BJ (cell line): Measurements from ENCODE around the gene ZDHHC14. TPM values are rescaled to one million over a fixed set of nuclear protein-coding genes. Genes with fewer than 3 reads are reported as not detected.

Experiments
- CTCF ChIA-PET: fragments of 350-600 bp; formaldehyde crosslinking; extraction: SDS; loops from one replicate; lab custom pipeline; 2021; ENCODE audit warnings: antibody characterized with exemption, inconsistent platforms; lab: Yijun Ruan, JAX
- POLR2A ChIA-PET: fragments of 300-600 bp; sonication (Branson Sonifier 250); formaldehyde crosslinking; extraction: SDS; loops from one replicate; lab custom pipeline; 2021; ENCODE audit warnings: antibody characterized with exemption; lab: Charles Lee
- DNase-seq: peaks from one replicate; pipeline ENCODE4 v3.0.0-alpha.2; 2011; ENCODE audit warnings: low read depth
- H3K27me3 ChIP-seq: 2 replicates; pipeline ENCODE4 v1.6.0; 2011; ENCODE audit warnings: low read length; ENCODE audit not compliant: control insufficient read depth, insufficient read depth
- H3K36me3 ChIP-seq: 2 replicates; pipeline ENCODE4 v1.5.1; 2011; ENCODE audit warnings: low read length; ENCODE audit not compliant: control insufficient read depth, insufficient read depth
- H3K4me3 ChIP-seq: 2 replicates; pipeline ENCODE4 v1.5.1; 2011; ENCODE audit warnings: low read depth, mild to moderate bottlenecking, control low read depth, low read length
- polyA plus RNA-seq: library from polyadenylated mRNA; depleted of rRNA; stranded (reverse); fragments of >200 nt; gene quantifications from 2 replicates; pipeline ENCODE4 v1.2.3, GENCODE V29; 2011
- TF ChIP-seq, protein P1 (sequence below): IDR thresholded peaks from 2 replicates; pipeline ENCODE4 v1.5.1; 2011; ENCODE audit warnings: low read depth, mild to moderate bottlenecking, control low read depth, inconsistent platforms, low read length, moderate library complexity; ENCODE audit not compliant: insufficient read depth

The ZDHHC14 gene
- polyA plus RNA-seq, 1 experiment = 3.6 TPM

DNA sequence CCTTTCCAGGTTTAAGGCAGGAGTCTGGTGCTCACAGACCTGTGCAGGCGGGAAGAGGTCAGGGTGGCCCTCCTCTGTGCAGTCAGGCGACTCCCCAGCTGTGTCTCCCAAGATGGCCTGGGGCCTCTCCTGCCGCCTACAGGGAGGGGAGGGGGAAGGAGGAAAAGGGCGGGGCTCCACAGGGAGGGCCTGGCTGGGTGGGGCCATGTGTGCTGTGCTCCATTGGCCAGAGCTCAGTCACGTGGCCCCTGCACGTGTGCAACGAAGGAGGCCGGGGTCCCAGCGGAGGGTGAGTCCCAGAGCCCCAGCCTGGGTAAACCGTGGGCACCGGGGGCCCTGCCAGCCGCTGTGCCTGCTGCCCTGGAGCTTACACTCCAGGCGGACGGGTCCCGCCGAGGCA is 211.6 kb downstream of the ZDHHC14 start:
- H3K36me3 ChIP-seq = no peaks in the 10 kb centered on the region; the same call in 1 of the 2 replicates
- H3K4me3 ChIP-seq = no peak overlapping the region
- POLR2A ChIA-PET = no interaction called here
- TF ChIP-seq, protein P1, sequence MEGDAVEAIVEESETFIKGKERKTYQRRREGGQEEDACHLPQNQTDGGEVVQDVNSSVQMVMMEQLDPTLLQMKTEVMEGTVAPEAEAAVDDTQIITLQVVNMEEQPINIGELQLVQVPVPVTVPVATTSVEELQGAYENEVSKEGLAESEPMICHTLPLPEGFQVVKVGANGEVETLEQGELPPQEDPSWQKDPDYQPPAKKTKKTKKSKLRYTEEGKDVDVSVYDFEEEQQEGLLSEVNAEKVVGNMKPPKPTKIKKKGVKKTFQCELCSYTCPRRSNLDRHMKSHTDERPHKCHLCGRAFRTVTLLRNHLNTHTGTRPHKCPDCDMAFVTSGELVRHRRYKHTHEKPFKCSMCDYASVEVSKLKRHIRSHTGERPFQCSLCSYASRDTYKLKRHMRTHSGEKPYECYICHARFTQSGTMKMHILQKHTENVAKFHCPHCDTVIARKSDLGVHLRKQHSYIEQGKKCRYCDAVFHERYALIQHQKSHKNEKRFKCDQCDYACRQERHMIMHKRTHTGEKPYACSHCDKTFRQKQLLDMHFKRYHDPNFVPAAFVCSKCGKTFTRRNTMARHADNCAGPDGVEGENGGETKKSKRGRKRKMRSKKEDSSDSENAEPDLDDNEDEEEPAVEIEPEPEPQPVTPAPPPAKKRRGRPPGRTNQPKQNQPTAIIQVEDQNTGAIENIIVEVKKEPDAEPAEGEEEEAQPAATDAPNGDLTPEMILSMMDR = no peak
- no peak for DNase-seq
- no peaks in the 10 kb centered on the region for H3K27me3 ChIP-seq
- CTCF ChIA-PET = no interaction called here

DNA sequence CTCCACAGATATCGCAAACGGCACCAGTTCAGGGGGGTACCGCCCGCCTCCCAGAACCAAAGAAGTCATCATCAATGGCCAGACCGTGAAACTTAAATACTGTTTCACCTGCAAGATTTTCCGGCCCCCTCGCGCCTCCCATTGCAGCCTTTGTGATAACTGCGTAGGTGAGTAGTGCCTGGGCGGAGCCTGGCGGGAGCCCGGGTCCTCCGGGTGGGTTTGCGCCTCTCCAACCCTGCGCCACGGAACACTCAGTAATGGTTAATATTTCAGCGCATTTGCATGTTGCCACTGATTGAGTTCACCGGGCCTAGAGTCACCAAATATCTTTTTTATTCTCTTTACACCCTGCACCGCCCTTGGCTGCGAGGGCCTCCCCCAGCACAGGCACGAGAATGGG is 212.0 kb downstream of the ZDHHC14 start:
- H3K4me3 ChIP-seq = no peak overlapping the region
- H3K36me3 ChIP-seq = no peaks in the 10 kb centered on the region; the same call in 1 of the 2 replicates
- ChIA-PET CTCF (no interaction called here), POLR2A (no interaction called here)
- no peaks in the 10 kb centered on the region for H3K27me3 ChIP-seq
- TF ChIP-seq, protein P1 = no peak
- DNase-seq = no peak

DNA sequence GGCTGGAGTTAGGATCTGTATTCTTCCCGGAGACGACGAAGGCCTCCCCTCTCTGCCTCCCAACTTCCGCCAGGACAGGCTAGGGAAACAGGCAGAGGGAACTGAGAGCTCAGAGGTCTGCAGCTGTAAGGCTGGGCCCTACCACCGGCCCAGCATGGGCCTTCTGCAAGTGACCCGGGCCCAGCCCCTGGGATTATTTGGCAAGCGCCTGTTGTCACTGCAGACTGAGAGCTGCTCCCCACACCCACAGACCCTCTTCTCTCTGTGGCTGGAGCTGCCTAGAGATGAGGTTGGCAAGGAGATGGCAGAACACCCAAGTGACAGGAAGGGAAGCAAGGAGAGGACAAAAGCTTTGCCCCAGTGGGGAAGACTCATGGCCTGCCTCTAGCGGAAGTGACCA is 212.6 kb downstream of the ZDHHC14 start:
- POLR2A ChIA-PET = no interaction called here
- TF ChIP-seq, protein P1 = no peak
- Histone ChIP-seq H3K27me3 (no peaks in the 10 kb centered on the region), H3K4me3 (no peak overlapping the region), H3K36me3 (no peaks in the 10 kb centered on the region; the same call in 1 of the 2 replicates)
- CTCF ChIA-PET = interaction anchor here (0.6 to 2.1 kb wide), 3 partner anchors 20 to 279 kb away, joined by 3 to 7 read pairs (median 5); no protein-coding TSS in a partner anchor
- no peak for DNase-seq

DNA sequence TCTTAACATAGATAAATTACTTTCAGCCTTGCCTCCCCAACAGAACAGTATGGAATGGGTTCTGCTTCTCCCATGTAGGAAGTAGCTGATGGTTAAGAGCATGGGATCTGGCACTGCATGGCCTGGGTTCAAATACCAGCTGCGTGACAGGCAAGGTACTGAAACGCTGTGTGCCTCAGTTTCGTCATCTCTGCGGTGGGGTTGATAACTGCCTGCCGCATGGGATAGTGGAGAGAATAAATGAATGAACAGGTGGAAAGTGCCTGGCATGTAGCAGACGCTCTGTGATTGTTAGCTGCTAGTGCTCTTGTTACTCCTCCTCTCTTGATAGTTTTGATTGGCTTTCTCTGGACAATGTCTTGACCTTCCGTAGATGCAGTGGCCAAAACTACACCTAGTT is 213.3 kb downstream of the ZDHHC14 start:
- ChIA-PET POLR2A (no interaction called here), CTCF (interaction anchor here (0.6 to 2.1 kb wide), 3 partner anchors 19 to 280 kb away, joined by 3 to 7 read pairs (median 5); no protein-coding TSS in a partner anchor)
- H3K36me3 ChIP-seq = no peaks in the 10 kb centered on the region; the same call in 1 of the 2 replicates
- no peaks in the 10 kb centered on the region for H3K27me3 ChIP-seq
- no peak for DNase-seq
- TF ChIP-seq, protein P1 = no peak
- no peak overlapping the region for H3K4me3 ChIP-seq

DNA sequence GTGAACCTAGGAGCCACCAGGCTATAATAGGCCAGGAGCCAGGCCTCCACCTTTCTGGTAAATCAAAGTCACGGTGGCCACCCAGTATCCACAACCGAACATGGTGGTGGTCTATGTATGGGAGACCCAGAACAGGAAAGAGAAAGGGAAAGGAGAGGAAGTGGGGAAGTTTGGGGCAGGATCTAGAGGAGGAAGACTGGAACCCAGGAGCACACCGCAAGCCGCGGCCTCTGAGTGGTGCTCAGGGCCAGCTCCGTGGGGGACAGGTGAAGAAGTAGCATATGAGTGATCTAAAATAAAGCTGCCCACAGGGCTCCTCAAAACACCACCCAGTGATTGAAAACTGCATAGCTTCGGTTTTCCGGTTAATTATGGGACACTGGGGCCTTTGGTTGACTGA is 214.8 kb downstream of the ZDHHC14 start:
- CTCF ChIA-PET = interaction anchor here (0.7 to 2.2 kb wide), 6 partner anchors 8 to 471 kb away, joined by 3 to 14 read pairs (median 6); no protein-coding TSS in a partner anchor
- POLR2A ChIA-PET = no interaction called here
- TF ChIP-seq, protein P1 = no peak
- DNase-seq = no peak
- no peaks in the 10 kb centered on the region for H3K27me3 ChIP-seq
- H3K36me3 ChIP-seq = no peaks in the 10 kb centered on the region; the same call in 1 of the 2 replicates
- H3K4me3 ChIP-seq = no peak overlapping the region
